Measurements from ENCODE around the gene PAX5.

The PAX5 gene

GRCh38 chr9:36834736-36835135, 199.3 kb downstream of the PAX5 start:
- no peak for DNase-seq (ENCODE audit: low spot score)

- no peak for DNase-seq (ENCODE audit: low spot score)
These were observed 200.1 kb downstream of the PAX5 start for GRCh38 chr9:36833954-36834353.

DNA sequence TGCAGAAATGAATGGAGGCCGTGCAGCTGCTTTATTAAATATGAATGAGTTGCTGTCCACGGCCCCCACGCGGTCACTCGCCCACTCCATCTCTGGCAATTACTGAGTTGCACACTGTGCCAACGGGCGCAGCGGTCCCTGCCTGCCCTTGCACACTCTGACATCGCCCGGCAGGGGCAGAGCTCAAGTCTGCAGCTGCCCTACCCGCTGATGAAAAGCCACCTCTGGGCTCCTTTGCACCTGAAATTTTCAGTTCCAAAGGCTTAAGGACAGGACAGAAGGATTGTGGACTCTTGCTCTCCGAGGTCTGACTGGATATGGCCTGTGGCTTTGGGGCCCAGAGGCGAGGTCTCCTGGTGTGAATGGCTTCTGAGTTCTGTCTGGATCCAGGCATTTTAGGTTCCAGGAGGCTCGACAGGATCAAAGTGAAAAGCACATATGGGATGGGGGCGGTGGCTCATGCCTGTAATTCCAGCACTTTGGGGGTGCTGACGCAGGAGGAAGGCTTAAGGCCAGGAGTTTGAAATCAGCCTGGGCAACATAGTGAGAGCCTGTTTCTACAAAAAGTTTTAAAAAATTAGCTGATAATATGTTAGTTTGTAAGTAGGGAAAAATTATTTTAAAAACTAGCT, 201.8 kb downstream of the PAX5 start:
- no peak for DNase-seq (ENCODE audit: low spot score)

DNA sequence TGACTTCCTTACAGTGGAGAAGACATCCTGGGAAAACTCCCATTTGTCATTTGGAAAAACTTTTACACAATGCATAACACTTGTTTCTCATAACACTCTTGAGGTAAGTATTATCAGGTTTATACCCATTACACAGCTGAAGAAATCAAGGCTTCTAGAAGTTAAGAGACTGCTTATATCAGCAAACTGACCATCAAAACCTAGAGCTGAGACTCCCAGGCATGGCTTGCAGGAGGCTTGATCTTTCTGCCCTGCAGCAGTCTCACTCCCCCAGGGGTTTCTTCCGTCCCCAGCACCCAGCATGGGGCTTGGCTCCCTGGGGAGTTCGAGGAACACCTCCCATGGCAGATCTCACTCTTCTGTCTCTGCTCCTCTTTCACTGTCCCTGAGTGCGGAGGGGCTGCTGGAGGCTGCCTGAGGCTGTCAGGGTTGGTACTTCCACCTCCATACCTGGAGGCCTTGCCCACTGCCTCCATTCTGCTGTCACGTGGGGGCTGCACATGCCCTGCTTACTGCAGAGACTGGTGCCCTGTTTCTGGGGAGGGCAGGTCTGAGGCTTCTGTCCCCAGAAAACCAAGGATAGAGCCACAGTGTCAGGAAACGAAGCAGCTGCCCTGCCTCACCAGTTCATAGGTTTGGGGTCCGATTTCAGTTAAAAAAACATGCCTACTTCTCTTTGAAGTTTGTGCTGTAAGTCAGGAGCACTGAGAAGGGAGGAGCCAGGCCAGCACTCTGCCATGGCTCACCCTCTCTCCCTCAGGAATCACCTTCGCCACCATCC, 202.5 kb downstream of the PAX5 start:
- no peak for DNase-seq (ENCODE audit: low spot score)

GRCh38 chr9:36828611-36829013, 205.5 kb downstream of the PAX5 start:
- DNase-seq (ENCODE audit: low spot score): no peak

GRCh38 chr9:36827593-36827992, 206.5 kb downstream of the PAX5 start:
- no peak for DNase-seq (ENCODE audit: low spot score)

DNA sequence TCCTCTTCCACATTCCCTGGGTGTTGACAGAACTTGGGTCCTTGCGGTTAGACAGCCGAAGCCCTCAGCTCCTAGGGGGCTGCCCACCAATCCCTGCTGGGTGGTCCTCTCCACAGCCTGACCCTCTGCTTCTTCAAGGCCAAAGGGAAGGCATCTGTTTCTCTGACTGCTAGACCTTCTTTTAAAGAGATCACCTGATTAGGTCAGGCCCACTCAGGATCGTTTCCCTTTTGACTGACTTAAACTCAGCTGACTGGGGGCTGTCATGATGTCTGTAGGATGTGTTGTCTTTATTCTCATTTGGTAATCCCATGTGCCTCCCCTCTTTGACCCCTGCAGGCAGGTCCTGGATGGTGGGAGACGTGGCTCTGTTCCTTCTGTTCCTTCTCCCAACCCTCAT, 207.5 kb downstream of the PAX5 start:
- DNase-seq (ENCODE audit: low spot score): no peak

GRCh38 chr9:36825179-36825578, 208.9 kb downstream of the PAX5 start:
- no peak for DNase-seq (ENCODE audit: low spot score)

GRCh38 chr9:36823934-36824333, 210.1 kb downstream of the PAX5 start:
- DNase-seq (ENCODE audit: low spot score): no peak

DNA sequence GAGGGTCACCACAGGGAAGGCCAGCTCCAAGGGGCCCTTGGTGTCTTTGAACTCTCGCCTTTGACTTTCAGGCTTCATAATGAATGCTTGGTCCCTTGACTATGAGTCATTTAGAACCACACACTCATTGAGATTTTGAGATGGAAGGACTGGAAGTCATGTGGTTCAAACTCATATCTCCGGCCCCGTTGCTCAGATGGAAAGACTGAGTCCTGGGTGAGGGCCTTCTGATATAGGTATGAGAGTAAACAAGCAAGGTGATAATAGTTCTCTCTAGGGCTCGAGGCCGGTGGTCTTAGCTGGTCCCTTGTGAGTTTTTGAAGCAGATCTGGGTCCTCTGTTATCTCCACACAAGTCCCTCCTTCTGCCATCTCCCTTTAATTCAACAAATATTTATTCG, 210.6 kb downstream of the PAX5 start:
- DNase-seq (ENCODE audit: low spot score): no peak

DNA sequence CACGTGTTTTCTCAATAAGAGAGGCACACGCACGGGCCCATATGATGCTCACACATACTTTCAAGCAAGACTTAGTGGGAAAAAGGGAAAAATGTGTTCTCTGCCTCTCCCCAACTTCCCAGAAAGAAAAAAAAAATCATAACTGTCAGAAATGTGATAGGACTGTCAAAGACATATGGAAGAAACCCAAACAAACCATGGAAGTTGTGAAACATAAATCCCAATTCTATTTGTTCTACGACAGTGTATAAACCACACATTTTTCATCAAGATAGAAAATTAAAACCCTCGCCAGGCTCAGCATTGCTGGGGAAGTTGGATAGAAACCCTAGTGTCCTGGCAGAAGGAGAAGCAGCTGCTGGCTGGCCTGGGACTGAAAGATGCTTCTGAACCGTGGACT, 211.9 kb downstream of the PAX5 start:
- no peak for DNase-seq (ENCODE audit: low spot score)

- DNase-seq (ENCODE audit: low spot score): no peak
These were observed 213.6 kb downstream of the PAX5 start for GRCh38 chr9:36820392-36820861.

DNA sequence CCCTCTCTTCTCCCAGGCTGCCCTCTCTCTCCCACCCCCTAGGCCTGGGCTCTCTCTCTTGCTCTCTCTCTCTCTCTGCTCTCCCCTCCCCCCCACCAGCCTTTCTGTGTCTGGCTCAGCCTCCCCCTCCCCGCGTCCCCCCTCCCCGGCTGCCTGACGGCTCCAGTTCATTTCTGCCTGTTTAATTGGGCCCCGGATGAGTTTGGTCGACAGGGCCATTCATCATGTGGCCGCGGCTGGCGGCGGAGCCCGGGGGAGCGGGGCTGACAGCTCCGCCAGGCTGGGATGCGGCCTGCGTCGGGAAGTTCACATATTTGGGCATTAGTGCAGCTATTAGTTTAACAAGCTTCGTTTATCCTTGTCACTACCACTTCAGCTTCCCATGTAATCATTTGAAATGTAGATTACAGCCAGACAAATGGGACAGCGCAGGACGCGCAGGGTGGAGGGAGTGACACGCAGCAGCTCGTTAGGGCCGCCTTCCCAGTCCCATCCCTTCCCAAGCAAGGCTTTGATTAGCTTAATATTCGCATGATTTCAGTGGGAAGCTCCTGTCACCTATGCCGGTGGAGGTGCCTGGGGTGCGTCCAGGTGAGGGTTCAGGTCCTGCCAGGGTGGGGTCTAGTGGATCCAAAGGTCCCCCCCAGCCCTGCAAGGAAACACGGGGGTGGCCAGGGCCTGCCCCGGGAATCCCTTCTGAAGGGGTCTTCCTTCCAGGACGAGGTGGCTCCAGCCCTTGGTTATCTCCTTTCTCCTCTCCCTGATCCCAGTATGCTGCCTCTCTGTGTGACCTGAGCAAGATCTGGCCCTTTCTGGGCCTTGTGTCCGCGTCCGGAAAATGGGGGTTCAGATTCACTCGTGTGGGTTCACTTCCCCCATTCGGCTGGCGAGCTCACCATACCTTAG, 214.8 kb downstream of the PAX5 start:
- DNase-seq (ENCODE audit: low spot score): no peak

DNA sequence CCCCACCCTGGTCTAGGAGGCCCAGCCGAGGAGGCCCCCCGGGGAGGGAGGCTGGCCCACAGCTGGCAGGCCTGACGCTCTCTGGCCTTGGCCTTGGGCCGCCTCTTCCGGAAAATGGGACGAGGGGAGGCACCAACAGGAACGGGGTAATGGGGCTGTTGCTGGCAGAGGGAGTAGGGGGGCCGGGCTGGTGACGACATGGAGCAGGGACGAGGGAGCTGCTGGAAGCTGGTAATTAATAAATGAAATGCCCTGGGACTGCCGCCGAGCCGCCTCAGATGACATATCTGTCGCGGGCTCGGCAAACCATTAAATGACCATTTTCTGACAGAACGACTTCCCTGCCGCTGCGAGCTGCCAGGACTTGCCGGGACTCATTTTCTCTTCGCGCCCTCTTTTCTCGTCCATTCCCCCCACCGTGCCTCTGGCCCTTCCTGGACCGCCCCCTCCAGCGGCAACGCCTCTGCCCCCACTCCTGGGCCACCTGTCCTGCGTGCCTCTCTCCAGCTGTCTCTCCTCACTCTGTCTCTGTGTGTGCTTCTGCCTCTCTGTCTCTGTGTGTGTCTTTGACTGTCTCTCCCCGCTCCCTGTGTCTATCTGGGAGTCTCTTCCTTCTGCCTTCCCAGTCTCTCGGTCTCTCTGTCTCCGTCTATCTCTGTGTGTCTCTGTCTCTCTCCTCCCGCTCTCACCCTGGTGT, 215.7 kb downstream of the PAX5 start:
- no peak for DNase-seq (ENCODE audit: low spot score)

- no peak for DNase-seq (ENCODE audit: low spot score)
These were observed 216.8 kb downstream of the PAX5 start for GRCh38 chr9:36817160-36817834.

GRCh38 chr9:36816371-36816770, 217.7 kb downstream of the PAX5 start:
- DNase-seq (ENCODE audit: low spot score): no peak

DNA sequence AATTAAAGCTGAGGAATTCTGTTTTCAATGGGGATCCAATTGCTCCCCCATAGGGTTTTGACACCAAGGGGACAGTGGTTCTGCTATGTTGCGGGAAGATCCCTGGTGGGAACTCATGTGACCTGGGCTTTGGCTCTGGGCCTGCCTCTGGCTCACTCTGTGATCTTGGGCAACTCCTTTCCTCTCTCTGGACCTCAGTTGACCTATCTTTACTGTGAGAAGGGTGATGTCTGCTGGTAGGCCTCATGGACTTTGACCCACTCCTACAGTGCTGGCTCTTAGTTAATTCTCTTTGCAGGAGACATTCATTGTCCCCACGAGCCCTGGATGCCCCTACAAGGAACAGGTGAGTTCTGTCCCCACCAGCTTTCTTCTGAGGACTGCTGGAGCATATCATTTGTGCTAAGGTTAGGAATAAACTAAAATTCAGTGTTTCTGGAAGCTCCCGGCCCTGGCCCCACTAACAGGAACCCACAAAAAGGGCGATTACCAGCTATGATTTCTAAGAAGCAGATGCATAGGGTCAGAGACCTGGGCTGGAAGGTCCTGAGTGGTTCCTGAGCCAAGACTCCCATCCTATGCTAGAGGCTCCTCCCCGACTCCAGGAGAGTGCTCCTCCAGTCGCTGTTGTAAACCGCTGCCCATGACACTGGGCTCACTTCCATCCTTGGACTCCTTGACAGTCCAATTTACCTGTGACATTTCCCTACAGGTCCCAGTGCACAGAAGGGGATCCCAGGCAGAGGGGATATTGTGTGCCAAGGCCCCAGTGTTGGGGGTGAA, 218.3 kb downstream of the PAX5 start:
- no peak for DNase-seq (ENCODE audit: low spot score)

DNA sequence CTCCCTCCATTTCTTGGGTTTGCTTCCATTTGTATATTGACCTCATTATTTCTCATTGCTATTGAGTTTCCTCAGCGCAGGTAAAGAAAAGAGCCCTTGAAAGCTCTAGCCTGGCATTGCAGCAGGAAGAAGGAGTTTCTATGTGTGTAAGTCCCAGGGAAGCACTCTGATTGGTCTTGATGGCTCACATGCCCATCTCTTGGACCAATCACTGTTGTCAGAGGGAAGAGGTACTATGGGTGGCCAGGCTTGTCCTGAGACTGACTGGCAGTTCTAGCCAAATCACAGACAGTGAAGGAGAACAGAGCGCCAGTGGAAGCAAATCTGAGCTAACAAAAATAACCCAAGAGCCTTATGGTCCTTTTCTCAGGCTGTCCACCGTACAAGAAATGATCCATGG, 219.0 kb downstream of the PAX5 start:
- no peak for DNase-seq (ENCODE audit: low spot score)

GRCh38 chr9:36813154-36813553, 220.9 kb downstream of the PAX5 start:
- DNase-seq (ENCODE audit: low spot score): no peak

DNA sequence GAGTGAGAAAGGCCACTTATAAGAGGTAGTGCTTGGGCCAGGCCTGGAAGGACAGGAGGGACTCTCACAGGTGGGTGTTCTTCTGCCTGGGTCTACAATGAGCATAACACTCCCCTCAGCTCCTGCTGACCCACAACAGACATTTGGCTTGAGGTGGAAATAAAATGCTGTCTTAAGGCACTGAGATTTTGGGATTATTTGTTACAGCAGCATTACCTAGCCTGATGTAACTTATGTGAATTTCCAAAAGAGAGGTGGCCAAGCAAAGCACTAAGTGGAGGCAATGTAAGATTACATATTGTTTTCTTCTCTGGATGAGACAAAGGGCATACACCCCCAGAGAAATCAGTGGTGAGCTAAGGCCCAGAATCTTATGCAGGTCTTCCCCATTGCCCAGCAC, 221.5 kb downstream of the PAX5 start:
- no peak for DNase-seq (ENCODE audit: low spot score)

GRCh38 chr9:36808251-36808650, 225.8 kb downstream of the PAX5 start:
- DNase-seq (ENCODE audit: low spot score): no peak
